DND-41 (cell line): ENCODE results near the gene GPR39.

Experiments
- CTCF ChIP-seq: IDR thresholded peaks from 2 replicates; pipeline ENCODE4 v1.5.1; 2012; ENCODE audit warnings: borderline replicate concordance, low read length, moderate library complexity, mild to moderate bottlenecking; ENCODE audit not compliant: poor library complexity, severe bottlenecking; ENCODE audit errors: extremely low read depth
- EZH2 ChIP-seq: IDR thresholded peaks from 3 replicates; pipeline ENCODE4 v1.6.1; 2012; ENCODE audit warnings: borderline replicate concordance, low read depth, mild to moderate bottlenecking, moderate library complexity, low read length, inconsistent platforms; ENCODE audit not compliant: severe bottlenecking

GRCh38 chr2:132638313-132639040 is 221.9 kb downstream of the GPR39 start:
- TF ChIP-seq CTCF, result no peak
- TF ChIP-seq EZH2, result no peak
